ENCODE data around the gene ATP2B2.

DNA sequence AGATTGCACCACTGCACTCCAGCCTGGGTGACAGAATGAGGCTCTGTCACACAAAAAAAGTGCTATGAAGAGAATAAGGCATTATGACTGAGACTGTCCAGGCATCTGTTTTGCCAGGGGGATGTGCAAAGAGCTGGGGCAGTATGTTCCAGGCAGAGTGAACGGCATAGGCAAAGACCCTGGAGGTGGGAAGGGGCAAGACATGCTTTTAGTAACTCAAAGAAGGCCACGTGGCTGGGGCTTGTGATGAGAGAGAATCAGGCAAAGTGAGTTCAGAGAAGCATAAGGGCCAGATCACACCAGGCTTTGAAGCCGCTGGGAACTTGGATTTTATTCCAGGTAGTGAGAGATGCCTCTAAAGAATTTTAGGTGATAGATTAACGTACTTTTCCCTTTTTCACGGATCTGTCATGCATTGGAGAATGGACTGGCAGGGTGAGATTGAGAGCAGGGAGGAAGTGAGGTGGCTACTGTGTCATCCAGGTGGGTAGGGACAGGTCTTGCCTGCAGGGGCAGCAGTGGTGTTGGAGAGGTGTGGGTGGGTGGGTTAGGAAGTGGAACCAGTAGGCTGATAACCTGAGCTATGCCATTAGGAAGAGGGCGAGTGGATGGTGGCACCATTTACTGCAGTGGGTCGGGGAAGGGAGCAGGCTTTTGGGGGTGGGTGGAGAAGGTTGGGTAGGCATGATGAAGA lies 31.7 kb downstream of the ATP2B2 start:
- TF ChIP-seq, protein P1, sequence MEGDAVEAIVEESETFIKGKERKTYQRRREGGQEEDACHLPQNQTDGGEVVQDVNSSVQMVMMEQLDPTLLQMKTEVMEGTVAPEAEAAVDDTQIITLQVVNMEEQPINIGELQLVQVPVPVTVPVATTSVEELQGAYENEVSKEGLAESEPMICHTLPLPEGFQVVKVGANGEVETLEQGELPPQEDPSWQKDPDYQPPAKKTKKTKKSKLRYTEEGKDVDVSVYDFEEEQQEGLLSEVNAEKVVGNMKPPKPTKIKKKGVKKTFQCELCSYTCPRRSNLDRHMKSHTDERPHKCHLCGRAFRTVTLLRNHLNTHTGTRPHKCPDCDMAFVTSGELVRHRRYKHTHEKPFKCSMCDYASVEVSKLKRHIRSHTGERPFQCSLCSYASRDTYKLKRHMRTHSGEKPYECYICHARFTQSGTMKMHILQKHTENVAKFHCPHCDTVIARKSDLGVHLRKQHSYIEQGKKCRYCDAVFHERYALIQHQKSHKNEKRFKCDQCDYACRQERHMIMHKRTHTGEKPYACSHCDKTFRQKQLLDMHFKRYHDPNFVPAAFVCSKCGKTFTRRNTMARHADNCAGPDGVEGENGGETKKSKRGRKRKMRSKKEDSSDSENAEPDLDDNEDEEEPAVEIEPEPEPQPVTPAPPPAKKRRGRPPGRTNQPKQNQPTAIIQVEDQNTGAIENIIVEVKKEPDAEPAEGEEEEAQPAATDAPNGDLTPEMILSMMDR (conservative IDR thresholded peaks at IDR 0.05; ENCODE audit: low read depth in 2 of 2): peak; percentile 19 to 35; a peak in 2 of 4 replicates
- TF ChIP-seq EZH2phosphoT487 (IDR thresholded peaks at IDR 0.05; ENCODE audit: unreplicated experiment) (no peak), POLR2AphosphoS5 (IDR thresholded peaks at IDR 0.05; ENCODE audit: low read depth) (no peak), CREB1 (CRISPR knock-in tag; IDR thresholded peaks at IDR 0.05; ENCODE audit: low read depth) (no peak)
- TF ChIP-seq, protein P2, sequence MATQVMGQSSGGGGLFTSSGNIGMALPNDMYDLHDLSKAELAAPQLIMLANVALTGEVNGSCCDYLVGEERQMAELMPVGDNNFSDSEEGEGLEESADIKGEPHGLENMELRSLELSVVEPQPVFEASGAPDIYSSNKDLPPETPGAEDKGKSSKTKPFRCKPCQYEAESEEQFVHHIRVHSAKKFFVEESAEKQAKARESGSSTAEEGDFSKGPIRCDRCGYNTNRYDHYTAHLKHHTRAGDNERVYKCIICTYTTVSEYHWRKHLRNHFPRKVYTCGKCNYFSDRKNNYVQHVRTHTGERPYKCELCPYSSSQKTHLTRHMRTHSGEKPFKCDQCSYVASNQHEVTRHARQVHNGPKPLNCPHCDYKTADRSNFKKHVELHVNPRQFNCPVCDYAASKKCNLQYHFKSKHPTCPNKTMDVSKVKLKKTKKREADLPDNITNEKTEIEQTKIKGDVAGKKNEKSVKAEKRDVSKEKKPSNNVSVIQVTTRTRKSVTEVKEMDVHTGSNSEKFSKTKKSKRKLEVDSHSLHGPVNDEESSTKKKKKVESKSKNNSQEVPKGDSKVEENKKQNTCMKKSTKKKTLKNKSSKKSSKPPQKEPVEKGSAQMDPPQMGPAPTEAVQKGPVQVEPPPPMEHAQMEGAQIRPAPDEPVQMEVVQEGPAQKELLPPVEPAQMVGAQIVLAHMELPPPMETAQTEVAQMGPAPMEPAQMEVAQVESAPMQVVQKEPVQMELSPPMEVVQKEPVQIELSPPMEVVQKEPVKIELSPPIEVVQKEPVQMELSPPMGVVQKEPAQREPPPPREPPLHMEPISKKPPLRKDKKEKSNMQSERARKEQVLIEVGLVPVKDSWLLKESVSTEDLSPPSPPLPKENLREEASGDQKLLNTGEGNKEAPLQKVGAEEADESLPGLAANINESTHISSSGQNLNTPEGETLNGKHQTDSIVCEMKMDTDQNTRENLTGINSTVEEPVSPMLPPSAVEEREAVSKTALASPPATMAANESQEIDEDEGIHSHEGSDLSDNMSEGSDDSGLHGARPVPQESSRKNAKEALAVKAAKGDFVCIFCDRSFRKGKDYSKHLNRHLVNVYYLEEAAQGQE (IDR thresholded peaks at IDR 0.05; ENCODE audit: unreplicated experiment): no peak
- TF ChIP-seq, protein P3, sequence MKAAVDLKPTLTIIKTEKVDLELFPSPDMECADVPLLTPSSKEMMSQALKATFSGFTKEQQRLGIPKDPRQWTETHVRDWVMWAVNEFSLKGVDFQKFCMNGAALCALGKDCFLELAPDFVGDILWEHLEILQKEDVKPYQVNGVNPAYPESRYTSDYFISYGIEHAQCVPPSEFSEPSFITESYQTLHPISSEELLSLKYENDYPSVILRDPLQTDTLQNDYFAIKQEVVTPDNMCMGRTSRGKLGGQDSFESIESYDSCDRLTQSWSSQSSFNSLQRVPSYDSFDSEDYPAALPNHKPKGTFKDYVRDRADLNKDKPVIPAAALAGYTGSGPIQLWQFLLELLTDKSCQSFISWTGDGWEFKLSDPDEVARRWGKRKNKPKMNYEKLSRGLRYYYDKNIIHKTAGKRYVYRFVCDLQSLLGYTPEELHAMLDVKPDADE (IDR thresholded peaks at IDR 0.05): no peak

Data from GM23338 (cell line).